Activated gamma-delta T cell (primary cell): ENCODE results near the gene GLS.
"Not testable (repeated sequence)": the region's sequence is repeated elsewhere in the genome, so short reads cannot be mapped to it uniquely, and the experiment has no call there.

ENCODE experiments used
- DNase-seq: peaks from one replicate; lab custom pipeline; 2025; lab: John Stamatoyannopoulos, UW

GLS gene

DNA sequence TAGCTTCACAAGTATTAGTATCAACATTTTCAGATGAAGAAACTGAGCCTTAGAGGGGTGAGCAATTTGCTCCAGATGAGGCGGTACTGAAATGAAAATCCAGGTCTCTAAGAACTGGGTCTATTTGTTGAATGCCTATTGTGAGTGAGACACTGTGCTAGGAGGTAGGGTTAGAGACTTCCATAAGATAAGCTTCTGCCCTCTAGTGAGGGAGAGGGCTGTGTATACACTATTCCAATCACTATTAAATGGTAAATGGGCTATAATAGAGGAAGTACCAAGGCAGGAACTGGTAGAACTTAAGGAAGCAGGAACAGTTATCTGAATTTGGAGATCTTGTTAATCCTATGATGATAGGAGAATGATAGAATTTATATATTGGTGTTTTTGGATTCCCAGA is 23.6 kb upstream of the GLS start:
- no peak for DNase-seq

- no peak for DNase-seq
Observed at GRCh38 chr2:190858817-190859216, 21.8 kb upstream of the GLS start.

DNA sequence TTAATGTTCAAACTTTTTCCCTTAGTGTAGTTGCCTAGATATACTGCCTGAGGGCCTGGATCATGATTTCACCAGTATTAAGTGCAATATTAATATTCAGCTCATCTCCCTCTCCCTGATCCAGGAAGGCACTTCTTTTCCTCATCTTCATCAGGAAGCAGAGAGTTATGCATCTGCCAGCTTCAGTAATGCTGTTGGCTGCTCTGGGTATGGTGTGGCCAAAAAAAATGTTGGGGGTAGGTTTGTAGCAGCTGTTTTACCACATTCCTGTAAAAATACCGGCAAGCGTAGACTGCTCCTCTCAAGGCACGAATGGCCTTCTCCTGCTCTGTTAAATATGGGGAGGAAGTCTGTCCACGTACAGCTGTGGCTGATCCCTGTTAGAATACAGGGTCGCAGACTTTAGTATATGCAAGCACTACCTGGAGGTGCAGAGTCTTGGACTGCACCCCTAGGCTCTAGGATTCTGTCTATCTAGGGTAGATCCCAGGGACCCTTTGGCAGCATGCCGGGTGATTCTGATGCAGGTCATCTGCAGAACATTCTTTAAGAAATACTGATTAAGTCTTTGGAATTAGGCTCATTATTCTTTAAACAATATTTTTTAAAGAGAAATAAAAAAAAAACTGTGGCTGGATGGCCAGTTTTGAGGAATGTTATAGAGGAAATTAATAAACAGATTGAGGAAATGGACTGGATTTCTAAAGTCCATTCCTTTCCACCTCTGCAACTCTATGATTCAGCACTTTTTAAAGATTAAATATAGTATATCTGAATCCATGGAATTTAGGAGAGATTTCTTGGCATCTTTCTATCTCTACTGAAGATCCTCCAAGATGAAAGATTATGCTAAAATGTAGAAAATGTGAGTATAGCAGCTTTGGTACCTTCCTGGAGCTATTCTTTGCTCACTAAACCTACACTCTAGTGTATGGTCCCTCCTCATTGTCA is 21.0 kb upstream of the GLS start:
- no peak for DNase-seq

DNA sequence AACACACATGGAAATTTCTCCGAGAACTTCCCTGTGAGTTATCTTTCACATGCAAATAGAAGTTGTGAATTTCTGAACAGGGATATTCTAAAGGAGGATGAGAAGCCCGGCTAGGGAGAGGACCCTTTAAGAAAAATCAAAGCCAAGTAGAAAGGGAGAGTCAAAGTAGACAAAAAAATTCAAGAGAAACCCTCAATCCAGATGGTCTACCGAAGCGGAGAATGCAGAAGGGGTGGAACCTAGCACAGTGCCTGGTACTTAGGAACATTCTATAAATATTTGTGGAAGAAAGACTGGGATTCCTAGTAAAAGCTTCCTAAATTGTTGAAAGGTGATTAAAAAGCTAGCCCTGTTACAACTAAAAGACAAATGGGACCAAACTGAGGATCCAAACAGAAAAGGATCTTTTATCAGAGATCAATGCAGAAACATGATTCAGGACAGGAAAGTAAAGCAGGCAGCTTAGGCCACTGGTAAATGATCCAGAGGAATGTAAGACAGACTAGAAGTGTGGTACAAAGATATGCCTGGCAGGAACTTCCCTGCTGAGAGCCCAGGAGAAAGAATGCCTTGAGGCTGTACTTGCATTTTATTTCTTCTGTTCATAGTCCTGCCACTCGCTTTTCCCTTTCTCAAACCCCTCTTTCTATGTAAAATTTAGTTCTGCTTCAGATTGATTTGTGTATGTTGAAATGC is 19.5 kb upstream of the GLS start:
- DNase-seq = no peak

- DNase-seq = not testable (repeated sequence)
Observed at GRCh38 chr2:190862128-190862527, 18.5 kb upstream of the GLS start.

- no peak for DNase-seq
Observed at GRCh38 chr2:190862571-190862991, 18.0 kb upstream of the GLS start.

DNA sequence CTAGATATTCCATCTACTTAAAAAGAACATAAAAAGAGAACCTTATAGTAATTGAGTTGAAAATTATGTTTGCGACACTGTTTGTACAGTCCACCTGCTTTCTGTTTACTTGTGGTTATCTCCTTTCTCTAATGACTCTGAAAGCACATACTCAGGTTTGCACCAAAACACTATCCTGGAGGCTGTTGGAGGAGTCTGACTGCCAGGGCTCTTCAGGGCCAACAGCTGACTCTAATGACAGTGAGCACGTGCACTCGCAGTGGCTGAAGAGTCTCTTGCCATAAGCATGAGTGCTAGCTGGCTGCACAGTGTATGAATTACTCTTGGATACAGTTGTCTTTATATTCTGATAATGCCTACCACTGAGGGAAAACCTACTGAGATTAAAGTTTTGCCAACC is 16.7 kb upstream of the GLS start:
- no peak for DNase-seq

DNA sequence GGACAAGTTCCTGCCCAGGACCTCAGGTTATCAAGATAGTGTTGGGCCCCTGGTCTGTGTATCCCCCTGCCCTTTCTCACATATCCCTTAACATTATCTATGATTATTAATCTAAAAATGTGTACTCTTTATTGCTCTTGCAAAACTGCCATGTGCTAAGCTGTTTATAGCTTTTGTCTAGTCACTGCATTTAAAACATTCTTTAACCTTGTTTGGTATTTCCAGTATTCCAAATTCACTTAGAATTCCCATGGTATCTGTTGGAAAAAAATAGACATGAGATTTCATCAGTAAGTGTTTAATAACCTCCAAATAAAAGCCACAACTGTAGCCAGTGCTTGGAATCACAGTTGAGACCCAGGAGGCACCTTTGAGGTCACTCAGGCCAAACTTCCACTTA is 16.2 kb upstream of the GLS start:
- no peak for DNase-seq

DNA sequence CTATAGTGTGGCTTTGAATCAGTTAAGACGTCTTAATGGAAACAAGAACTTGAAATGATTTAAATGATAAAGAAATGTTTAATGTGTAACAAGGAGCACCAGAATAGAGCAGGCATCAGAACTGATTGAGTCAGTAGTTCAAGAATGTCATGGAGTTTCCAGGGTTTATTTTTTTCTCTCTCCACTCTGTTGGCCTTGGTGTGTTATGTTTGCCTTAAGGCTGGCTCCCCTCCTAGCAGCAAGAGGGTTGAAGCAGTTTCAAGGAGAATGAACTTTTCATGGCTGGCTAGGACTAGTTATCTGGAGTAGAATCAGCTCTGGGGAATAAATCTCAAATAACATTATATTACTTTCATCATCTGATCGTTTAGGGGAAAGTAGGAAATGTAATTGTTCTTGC is 13.4 kb upstream of the GLS start:
- DNase-seq = no peak

DNA sequence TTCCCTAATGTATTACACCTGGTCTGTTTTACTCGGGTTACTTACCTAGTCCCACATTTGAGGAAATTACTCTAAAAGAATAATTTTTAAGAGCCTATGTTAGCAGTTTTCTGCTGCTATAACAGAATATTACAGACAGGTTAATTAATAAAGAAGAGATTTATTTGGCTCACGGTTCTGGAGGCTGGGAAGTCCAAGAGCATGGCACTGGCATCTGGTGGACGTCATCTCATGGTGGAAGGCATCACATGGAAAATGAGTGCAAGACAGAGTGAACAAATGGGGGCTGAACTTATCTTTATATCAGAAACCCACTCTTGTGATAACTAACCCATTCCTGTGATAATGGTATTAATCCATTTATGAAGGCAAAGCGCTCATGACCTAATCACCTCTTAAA is 12.8 kb upstream of the GLS start:
- DNase-seq = no peak

- no peak for DNase-seq
Observed at GRCh38 chr2:190869721-190870120, 10.9 kb upstream of the GLS start.

GRCh38 chr2:190873451-190873850 is 7.2 kb upstream of the GLS start:
- DNase-seq = not testable (repeated sequence)

DNA sequence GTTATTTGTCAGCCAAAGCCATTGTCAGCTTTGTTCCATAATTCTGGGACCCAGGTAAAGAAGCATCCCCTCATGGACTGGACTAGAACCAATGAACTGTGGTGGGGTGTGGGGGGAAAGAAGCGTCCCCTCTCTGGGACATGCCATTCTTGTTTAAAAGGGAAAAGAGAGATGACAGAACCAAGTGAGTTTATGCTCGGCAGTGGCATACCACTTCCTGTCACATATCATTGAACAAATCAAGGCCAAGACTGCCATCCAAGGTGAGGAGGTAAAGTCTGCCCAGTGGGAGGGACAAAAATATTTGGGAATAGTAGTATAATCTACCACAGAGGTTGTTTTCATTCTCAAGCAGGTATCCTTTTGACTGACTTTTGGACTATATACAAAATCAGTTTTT is 4.7 kb upstream of the GLS start:
- DNase-seq = no peak

DNA sequence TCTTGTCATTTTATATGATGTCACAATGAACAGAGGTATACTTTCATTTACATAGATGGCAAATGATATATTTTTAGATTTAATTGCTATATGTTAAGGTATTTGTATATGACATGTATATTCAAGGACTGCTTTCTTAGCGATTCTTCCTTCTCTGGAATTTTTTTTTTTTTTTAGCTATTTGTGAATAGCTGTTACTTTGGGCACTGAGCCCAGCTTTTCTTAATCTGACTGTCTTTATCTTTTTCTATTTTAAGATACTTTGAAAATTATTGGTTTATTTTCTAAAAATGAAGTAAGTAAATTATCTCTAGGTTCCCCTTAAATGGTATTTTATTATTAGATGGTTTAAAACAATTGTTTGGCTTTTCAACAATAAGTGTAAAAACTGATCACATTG is 4.0 kb upstream of the GLS start:
- DNase-seq = no peak

DNA sequence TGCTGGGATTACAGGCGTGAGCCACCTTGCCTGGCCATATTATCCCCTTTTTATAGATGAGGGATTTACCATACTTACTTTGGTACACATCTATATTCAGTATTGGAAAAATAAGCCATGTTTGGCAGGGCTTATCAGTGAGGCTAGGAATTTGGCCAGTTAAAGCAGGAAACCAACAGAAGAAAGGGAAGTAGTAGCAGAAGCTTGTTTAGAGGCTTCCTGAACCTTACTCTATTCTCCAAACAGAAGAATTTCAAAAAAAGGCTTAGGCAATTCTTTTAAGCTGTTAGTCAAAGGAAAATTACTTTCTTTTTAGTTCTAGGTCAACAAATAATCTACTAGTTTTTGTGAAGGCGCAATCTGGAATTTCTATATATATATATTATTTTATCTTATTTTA is 3.2 kb upstream of the GLS start:
- no peak for DNase-seq

DNA sequence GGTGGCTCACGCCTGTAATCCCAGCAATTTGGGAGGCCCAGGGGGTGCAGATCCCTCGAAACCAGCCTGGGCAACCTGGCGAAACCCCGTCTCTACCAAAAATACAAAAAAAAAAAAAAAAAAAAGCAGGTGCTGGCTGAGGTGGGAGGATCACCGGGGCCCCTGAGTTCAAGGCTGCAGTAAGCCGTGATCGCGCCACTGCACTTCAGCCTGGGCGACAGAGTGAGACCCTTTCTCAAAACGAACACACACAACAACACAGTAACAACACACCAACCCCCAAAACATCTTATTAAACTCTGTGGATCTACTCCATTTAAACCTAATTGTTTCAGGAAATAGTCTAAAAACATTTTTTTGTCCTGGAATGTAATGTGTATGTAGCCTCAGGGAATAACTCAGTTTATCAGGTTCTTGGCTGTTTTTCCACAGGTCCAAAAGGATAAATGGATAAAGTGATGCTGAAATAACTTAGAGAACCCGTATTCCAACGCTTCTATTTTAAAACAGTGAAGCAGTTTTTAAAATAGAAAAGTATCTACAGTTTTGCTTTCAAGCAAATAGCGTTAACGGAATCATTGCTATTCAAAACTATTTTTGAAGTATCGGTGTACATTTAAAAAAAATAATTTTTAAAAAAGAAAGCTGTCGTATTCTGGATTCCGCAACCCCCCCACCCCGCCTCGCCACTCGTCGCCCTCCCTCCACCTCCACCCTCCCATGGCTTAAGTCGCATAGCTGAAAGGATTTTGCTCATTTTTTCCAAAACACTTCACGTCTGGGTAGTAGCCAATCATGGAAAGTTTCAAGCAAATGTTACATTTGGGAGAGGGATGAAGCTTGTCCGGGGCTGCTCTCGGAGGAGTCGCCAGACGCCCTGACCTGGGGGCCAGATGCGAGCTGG is 895 bp upstream of the GLS start:
- DNase-seq = peak; percentile 21

DNA sequence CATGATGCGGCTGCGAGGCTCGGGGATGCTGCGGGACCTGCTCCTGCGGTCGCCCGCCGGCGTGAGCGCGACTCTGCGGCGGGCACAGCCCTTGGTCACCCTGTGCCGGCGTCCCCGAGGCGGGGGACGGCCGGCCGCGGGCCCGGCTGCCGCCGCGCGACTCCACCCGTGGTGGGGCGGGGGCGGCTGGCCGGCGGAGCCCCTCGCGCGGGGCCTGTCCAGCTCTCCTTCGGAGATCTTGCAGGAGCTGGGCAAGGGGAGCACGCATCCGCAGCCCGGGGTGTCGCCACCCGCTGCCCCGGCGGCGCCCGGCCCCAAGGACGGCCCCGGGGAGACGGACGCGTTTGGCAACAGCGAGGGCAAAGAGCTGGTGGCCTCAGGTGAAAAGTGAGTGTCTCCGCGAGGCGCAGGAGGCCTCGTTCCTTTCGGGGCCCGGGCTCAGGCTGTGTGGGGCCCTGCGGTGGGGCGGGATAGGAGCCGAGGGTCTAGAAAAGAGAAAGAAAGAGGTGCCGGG is 520 bp downstream of the GLS start:
- DNase-seq = no peak

DNA sequence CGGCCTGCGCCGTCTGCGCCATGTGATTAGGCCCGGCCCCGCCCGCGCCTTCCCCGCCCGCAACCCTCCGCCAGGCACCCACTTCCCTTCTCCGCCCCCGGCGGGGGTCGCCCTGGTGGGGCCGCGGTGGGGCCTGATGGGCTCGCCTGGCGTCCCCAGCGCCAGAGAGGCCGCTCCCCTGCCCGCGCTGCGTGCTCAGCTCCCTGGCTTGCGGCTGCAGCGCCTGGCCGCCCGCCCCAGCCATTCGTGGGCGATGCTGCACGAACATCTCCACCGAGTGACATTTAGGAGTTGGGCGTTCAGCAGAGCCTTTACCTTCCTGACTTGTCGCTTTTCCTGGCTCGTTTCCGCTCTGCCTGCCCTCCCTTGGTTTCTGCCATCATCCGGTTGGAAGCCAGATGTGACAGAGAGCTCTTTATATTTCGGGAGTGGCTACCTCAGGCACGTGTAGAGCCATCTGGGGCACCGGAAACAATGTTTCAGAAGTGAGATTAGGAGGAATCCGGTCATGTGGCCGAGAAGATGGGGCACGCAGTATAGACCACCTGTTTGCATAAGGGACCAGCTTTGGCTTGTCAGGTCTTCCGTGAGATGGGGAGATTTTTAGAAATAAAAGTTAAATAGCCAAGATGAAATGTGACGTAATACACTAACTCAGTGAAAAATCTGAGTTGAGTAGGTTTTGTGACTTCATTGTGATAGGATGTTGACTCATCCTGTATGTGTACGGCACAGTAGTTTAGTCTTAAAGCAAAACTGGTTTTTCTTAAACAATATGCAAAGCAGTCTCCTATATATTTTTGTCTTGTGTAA is 1.2 kb downstream of the GLS start:
- DNase-seq = peak; percentile 61

DNA sequence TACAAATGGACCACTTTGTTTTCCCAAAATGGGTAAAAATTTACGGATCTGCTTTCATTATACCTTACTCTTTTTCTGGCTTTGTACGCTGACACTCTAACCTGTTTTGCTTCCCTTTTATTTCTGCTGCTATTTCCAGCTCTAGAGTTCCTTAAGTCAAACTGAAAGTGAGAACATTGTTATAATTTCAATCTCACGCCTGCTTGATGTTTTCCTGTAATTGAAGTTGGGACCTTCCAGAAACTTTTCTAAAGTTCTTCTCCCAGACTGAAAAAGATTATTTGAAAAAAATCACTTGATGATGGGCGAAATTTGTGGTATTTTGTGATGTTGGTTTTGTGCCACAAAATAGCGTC is 1.8 kb downstream of the GLS start:
- DNase-seq = no peak

DNA sequence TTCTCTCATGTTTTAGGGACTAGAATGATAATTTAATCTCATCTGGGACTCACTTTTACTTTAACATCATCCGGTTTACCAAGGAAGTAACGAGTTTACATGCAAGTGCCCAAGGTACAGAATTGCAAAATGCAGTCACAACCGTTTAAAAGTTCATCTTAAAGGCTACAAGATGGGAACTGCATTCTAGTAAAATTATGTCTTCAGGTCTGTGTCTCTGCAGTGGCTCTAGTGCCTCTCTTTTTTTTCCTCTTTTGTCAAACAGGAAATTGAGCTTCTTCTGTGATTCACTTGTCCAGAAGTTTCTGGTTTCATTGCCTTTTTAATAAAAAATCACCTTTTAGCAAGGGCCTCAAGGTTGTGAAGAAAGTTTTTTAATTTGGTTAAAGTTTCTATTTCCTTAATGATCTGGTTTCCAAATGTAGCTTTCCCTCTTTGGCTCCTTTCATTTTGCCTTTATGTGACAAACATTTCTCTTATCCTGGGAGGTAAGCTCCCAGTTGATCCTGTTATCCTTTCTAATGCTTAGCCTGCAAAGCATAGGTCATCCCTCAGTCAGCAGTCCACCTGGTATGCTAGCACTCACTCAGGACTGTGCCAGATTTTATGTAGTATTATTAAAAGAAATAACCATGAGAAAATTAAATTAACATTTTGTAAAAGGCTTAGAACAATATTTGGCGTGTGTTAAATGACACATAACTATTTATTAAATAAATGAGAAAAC is 2.4 kb downstream of the GLS start:
- no peak for DNase-seq

DNA sequence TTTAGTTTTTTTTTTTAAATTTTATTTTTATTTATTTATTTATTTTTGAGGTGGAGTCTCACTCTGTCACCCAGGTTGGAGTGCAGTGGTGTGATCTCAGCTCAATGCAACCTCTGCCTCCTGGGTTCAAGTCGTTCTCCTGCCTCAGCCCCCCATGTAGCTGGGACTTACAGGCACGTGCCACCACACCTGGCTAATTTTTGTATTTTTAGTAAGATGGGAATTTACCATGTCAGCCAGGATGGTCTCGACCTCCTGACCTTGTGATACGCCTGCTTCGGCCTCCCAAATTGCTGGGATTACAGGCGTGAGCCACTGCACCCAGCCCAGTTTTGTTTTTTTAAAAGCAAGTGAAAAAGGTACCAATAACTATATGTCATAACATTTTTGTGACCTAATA is 5.2 kb downstream of the GLS start:
- DNase-seq = not testable (repeated sequence)
